H9 (cell line): ENCODE results near the gene MAP3K21. TPM values are rescaled to one million over a fixed set of nuclear protein-coding genes. Genes with fewer than 3 reads are reported as not detected.

Experiments used
- DNase-seq: peaks from one replicate; pipeline ENCODE4 v3.0.0-alpha.2; 2017
- H2AFZ ChIP-seq: one replicate; pipeline ENCODE4 v1.6.1; 2013; ENCODE audit warnings: mild to moderate bottlenecking, low read length, control low read depth, moderate library complexity
- H2AK5ac ChIP-seq: 2 replicates; pipeline ENCODE4 v1.6.1; 2013; ENCODE audit warnings: low read length, control low read depth, mixed read lengths; ENCODE audit not compliant: insufficient read length
- H2BK120ac ChIP-seq: one replicate; pipeline ENCODE4 v1.6.1; 2013; ENCODE audit warnings: low read depth, mild to moderate bottlenecking, low read length, control low read depth, inconsistent platforms; ENCODE audit not compliant: poor library complexity, severe bottlenecking
- H2BK12ac ChIP-seq: 2 replicates; pipeline ENCODE4 v1.6.1; 2013; ENCODE audit warnings: low read length, control low read depth, mixed read lengths, low read depth; ENCODE audit not compliant: insufficient read length
- H2BK15ac ChIP-seq: 2 replicates; pipeline ENCODE4 v1.6.1; 2013; ENCODE audit warnings: low read depth, low read length, control low read depth
- H2BK20ac ChIP-seq: one replicate; pipeline ENCODE4 v1.6.1; 2013; ENCODE audit warnings: low read depth, mild to moderate bottlenecking, low read length, control low read depth, inconsistent platforms; ENCODE audit not compliant: poor library complexity, severe bottlenecking
- H2BK5ac ChIP-seq: 2 replicates; pipeline ENCODE4 v1.6.1; 2013; ENCODE audit warnings: low read length, control low read depth, mixed read lengths; ENCODE audit not compliant: insufficient read length
- H3K14ac ChIP-seq: 2 replicates; pipeline ENCODE4 v1.6.1; 2013; ENCODE audit warnings: low read length, control low read depth; ENCODE audit not compliant: insufficient read depth
- H3K18ac ChIP-seq: 2 replicates; pipeline ENCODE4 v1.6.1; 2013; ENCODE audit warnings: low read depth, mild to moderate bottlenecking, mixed read lengths, low read length, control low read depth; ENCODE audit not compliant: insufficient read length
- H3K23ac ChIP-seq: 2 replicates; pipeline ENCODE4 v1.6.1; 2013; ENCODE audit warnings: low read length, control low read depth, mixed read lengths, low read depth; ENCODE audit not compliant: insufficient read length
- H3K23me2 ChIP-seq: 2 replicates; pipeline ENCODE4 v1.6.1; 2013; ENCODE audit warnings: low read depth, mild to moderate bottlenecking, mixed read lengths, low read length, control low read depth; ENCODE audit not compliant: insufficient read length, poor library complexity, severe bottlenecking
- H3K27ac ChIP-seq: 2 replicates; pipeline ENCODE4 v1.5.1; 2013; ENCODE audit warnings: low read length, control low read depth, mixed read lengths, low read depth; ENCODE audit not compliant: insufficient read length
- H3K27me3 ChIP-seq: 2 replicates; pipeline ENCODE4 v1.6.1; 2013; ENCODE audit warnings: low read length, control low read depth, inconsistent platforms; ENCODE audit not compliant: insufficient read depth
- H3K4ac ChIP-seq: 2 replicates; pipeline ENCODE4 v1.6.1; 2013; ENCODE audit warnings: low read depth, mild to moderate bottlenecking, control low read depth, inconsistent platforms, low read length, moderate library complexity
- H3K4me1 ChIP-seq: 2 replicates; pipeline ENCODE4 v1.6.1; 2013; ENCODE audit warnings: low read length, control low read depth, inconsistent platforms; ENCODE audit not compliant: insufficient read depth
- H3K4me2 ChIP-seq: 2 replicates; pipeline ENCODE4 v1.6.1; 2013; ENCODE audit warnings: low read length, control low read depth, mixed read lengths; ENCODE audit not compliant: insufficient read length, insufficient read depth
- H3K56ac ChIP-seq: 2 replicates; pipeline ENCODE4 v1.6.1; 2013; ENCODE audit warnings: low read depth, mild to moderate bottlenecking, mixed read lengths, low read length, control low read depth; ENCODE audit not compliant: insufficient read length
- H3K79me1 ChIP-seq: 2 replicates; pipeline ENCODE4 v1.6.1; 2013; ENCODE audit warnings: low read depth, mild to moderate bottlenecking, moderate library complexity, low read length, control low read depth, inconsistent platforms; ENCODE audit not compliant: insufficient read depth, poor library complexity, severe bottlenecking
- H3K79me2 ChIP-seq: 2 replicates; pipeline ENCODE4 v1.6.1; 2013; ENCODE audit warnings: low read length, control low read depth, inconsistent platforms; ENCODE audit not compliant: insufficient read depth
- H3K9ac ChIP-seq: 2 replicates; pipeline ENCODE4 v1.6.1; 2013; ENCODE audit warnings: low read length, control low read depth, mixed read lengths; ENCODE audit not compliant: insufficient read length; ENCODE audit errors: extremely low read depth
- H3K9me3 ChIP-seq: one replicate; pipeline ENCODE4 v1.6.1; 2013; ENCODE audit warnings: low read depth, low read length, inconsistent platforms; ENCODE audit not compliant: control insufficient read depth
- H3T11ph ChIP-seq: one replicate; pipeline ENCODE4 v1.6.1; 2013; ENCODE audit warnings: mild to moderate bottlenecking, low read length, control low read depth, inconsistent platforms
- H4K20me1 ChIP-seq: one replicate; pipeline ENCODE4 v1.6.1; 2013; ENCODE audit not compliant: control insufficient read depth, insufficient read length, insufficient read depth
- H4K5ac ChIP-seq: 2 replicates; pipeline ENCODE4 v1.6.1; 2013; ENCODE audit warnings: low read depth, mild to moderate bottlenecking, mixed read lengths, low read length, control low read depth; ENCODE audit not compliant: insufficient read length
- H4K8ac ChIP-seq: replicated peaks from 2 replicates; pipeline ENCODE4 v1.6.1; 2013; ENCODE audit warnings: low read length, control low read depth, mixed read lengths, low read depth; ENCODE audit not compliant: insufficient read length
- H4K91ac ChIP-seq: 2 replicates; pipeline ENCODE4 v1.6.1; 2013; ENCODE audit warnings: low read depth, mild to moderate bottlenecking, moderate library complexity, mixed read lengths, low read length, control low read depth; ENCODE audit not compliant: insufficient read length
- H3K27ac Mint-ChIP-seq, 3 experiments: 2 replicates in 2 of 3; 3 replicates in 1 of 3; pipeline ENCODE4 v1.8.0; 2020 to 2021; ENCODE audit warnings: mixed read lengths in 3 of 3, mild to moderate bottlenecking in 1 of 3, moderate library complexity in 1 of 3
- H3K27me3 Mint-ChIP-seq: 2 replicates; pipeline ENCODE4 v1.8.0; 2021; ENCODE audit warnings: low read depth, mild to moderate bottlenecking, moderate library complexity, mixed read lengths
- H3K36me3 Mint-ChIP-seq, 3 experiments: 2 replicates in 2 of 3; 3 replicates in 1 of 3; pipeline ENCODE4 v1.8.0; 2020 to 2021; ENCODE audit warnings: low read depth in 3 of 3, mixed read lengths in 3 of 3; ENCODE audit not compliant: insufficient read depth in 1 of 3
- H3K4me1 Mint-ChIP-seq, 2 experiments: 2 replicates each; pipeline ENCODE4 v1.8.0; 2020; ENCODE audit warnings: mixed read lengths in 2 of 2
- H3K4me3 Mint-ChIP-seq, 2 experiments: 2 replicates in 1 of 2; 3 replicates in 1 of 2; pipeline ENCODE4 v1.8.0; 2020 to 2021; ENCODE audit warnings: mild to moderate bottlenecking in 2 of 2, mixed read lengths in 2 of 2, moderate library complexity in 1 of 2
- H3K9me3 Mint-ChIP-seq, 2 experiments: 2 replicates in 1 of 2; 3 replicates in 1 of 2; pipeline ENCODE4 v1.8.0; 2020; ENCODE audit warnings: mild to moderate bottlenecking in 2 of 2, mixed read lengths in 2 of 2, moderate library complexity in 1 of 2
- WGBS: extraction: QIAGEN DNeasy Blood & Tissue Kit; methylation state at CpG from one replicate; pipeline ENCODE4 v1.1.7; 2013; ENCODE audit warnings: missing lambda C conversion rate, low lambda C conversion rate, mixed read lengths; ENCODE audit not compliant: insufficient read length; ENCODE audit errors: extremely low coverage; 5-methylcytosine and 5-hydroxymethylcytosine counted together
- total RNA-seq: library from RNA; stranded (reverse); gene quantifications from 2 replicates; pipeline ENCODE4 v1.2.1, GENCODE V29; 2021
- TF ChIP-seq, protein P1 (sequence below): fragments of 200-600 bp; sonication (generic); conservative IDR thresholded peaks from 3 replicates; pipeline ENCODE4 v1.8.0; 2021; ENCODE audit warnings: antibody characterized with exemption, mild to moderate bottlenecking

MAP3K21 gene
- total RNA-seq, 1 experiment from 2014 or later = 11.7 TPM

DNA sequence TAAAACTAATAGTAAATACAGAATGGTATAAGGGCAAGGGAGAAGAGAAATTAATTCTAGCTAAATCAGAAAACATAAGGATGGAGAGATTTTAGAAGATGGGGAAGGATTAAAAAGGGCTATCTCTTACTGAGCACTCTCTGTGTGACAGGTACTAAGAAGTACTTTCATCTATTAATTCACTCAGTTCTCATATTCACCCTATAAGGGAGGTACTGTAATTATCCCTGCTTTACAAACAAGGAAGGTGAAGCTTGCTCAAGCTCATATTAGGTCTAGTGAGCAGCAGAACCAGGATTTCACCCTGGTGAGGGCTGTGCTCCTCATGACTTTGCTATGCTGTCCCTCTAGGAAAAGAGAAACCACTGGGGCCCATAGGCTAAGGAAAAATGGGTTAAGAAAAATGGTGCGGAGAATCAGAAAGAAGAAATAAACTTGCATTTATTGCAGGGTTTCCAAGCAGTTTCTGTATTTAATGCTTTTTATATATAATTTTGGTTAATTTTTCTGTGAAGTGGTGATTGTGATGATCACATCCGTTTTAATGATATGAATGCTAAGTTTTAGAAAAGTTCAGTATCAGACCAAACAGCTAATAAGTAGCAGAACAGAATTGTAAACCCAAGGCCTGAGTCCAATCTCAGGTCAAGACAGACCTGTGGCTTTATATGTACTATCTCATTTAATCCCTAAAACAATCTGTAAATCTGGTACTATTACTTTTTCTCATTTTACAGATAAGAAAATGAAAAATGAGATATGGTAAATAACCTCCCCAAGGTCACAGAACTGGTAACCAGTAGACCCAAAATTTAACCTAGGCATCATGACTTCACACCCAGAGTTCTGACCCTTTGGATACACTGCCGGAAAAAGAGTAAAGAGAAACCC lies 33.7 kb upstream of the MAP3K21 start:
- H2BK120ac ChIP-seq = no peak overlapping the region
- H3K4me2 ChIP-seq = peak overlapping the region; percentile 79
- H3K27ac Mint-ChIP-seq = peak overlapping the region; percentile 18 to 45 (median 27); a peak in 3 of 7 replicates
- TF ChIP-seq, protein P1, sequence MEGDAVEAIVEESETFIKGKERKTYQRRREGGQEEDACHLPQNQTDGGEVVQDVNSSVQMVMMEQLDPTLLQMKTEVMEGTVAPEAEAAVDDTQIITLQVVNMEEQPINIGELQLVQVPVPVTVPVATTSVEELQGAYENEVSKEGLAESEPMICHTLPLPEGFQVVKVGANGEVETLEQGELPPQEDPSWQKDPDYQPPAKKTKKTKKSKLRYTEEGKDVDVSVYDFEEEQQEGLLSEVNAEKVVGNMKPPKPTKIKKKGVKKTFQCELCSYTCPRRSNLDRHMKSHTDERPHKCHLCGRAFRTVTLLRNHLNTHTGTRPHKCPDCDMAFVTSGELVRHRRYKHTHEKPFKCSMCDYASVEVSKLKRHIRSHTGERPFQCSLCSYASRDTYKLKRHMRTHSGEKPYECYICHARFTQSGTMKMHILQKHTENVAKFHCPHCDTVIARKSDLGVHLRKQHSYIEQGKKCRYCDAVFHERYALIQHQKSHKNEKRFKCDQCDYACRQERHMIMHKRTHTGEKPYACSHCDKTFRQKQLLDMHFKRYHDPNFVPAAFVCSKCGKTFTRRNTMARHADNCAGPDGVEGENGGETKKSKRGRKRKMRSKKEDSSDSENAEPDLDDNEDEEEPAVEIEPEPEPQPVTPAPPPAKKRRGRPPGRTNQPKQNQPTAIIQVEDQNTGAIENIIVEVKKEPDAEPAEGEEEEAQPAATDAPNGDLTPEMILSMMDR = no peak
- H3K4me3 Mint-ChIP-seq = peak overlapping the region; percentile 89 to 93
- H3K27me3 ChIP-seq = no peaks in the 10 kb centered on the region
- peaks cover 60 to 63% of the 10 kb centered on the region in 2 experiments for H3K4me1 Mint-ChIP-seq
- H3K36me3 Mint-ChIP-seq = peaks cover 3 to 20% (median 8%) of the 10 kb centered on the region in 3 experiments; a peak in 4 of 7 replicates
- H3K23ac ChIP-seq = no peak overlapping the region
- H3T11ph ChIP-seq = no peak overlapping the region
- H3K79me1 ChIP-seq = no peaks in the 10 kb centered on the region
- no peak overlapping the region for H3K14ac ChIP-seq
- H3K4me1 ChIP-seq = peaks cover 6% of the 10 kb centered on the region; the same call in 1 of the 2 replicates
- H3K27ac ChIP-seq = no peak overlapping the region
- H2AK5ac ChIP-seq = no peak overlapping the region
- H2BK12ac ChIP-seq = no peak overlapping the region
- no peak overlapping the region for H3K18ac ChIP-seq
- no peaks in the 10 kb centered on the region for H4K20me1 ChIP-seq
- H3K79me2 ChIP-seq = peaks cover 18% of the 10 kb centered on the region; the same call in 1 of the 2 replicates
- no peak overlapping the region for H4K8ac ChIP-seq
- H3K9me3 Mint-ChIP-seq = no peaks in the 10 kb centered on the region
- H4K91ac ChIP-seq = no peak overlapping the region
- H4K5ac ChIP-seq = no peak overlapping the region
- no peak overlapping the region for H3K4ac ChIP-seq
- H3K23me2 ChIP-seq = peaks cover 6% of the 10 kb centered on the region
- H2BK5ac ChIP-seq = no peak overlapping the region
- H3K56ac ChIP-seq = no peak overlapping the region
- H2BK20ac ChIP-seq = no peak overlapping the region
- H2AFZ ChIP-seq = no peak overlapping the region
- H2BK15ac ChIP-seq = no peak overlapping the region
- peak overlapping the region; percentile 34 for H3K9ac ChIP-seq
- no peaks in the 10 kb centered on the region for H3K27me3 Mint-ChIP-seq
- no peaks in the 10 kb centered on the region for H3K9me3 ChIP-seq
- DNase-seq = no peak
- WGBS = no CpG with 5 or more reads among the region's 3 CpGs
